ENCODE data around the gene RSRC2.

RSRC2 gene

DNA sequence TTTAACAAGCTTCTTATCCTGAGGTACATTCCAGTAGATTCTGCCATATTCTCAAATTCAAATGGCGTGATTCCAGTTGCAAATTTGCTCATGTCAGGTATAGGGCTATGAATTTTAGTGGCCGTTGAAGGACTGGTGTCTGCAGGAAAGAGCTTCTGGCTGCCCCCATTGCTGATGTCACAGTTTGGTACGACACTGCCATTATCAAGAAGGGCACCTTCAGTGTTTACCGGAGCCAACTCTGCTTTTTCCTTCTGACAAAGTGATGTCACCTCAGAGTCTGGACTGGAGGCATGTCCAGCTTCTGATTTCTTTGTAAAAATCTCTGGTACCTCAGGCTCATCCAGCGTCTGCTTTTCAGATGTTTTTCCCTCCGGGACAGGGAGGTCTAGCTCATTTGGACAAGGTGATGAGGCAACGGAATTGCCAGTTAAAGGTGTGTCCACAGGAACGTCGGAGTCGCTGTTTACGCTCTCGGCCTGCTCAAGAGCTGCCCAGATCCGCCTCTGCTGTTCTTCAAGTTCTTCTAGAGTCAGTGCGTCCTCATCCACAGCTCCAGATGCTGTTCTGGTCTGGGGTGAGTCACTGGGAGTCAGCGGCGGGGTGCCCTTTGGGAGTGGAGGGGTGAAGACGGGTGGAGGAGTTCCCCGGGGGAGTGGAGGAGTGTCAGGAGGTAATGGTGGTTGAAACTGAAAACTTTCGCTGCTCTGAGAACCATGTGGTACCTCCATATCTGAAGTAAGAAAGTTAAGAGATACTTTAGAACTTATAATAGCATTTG, 53.0 kb downstream of the RSRC2 start:
- TF ChIP-seq POLR2AphosphoS5 (IDR thresholded peaks at IDR 0.05; ENCODE audit: low read depth, low read length), result no peak
- no peak for TF ChIP-seq SIN3A (IDR thresholded peaks at IDR 0.05; ENCODE audit: borderline replicate concordance, insufficient read depth, low read length)
- TF ChIP-seq, protein P1, sequence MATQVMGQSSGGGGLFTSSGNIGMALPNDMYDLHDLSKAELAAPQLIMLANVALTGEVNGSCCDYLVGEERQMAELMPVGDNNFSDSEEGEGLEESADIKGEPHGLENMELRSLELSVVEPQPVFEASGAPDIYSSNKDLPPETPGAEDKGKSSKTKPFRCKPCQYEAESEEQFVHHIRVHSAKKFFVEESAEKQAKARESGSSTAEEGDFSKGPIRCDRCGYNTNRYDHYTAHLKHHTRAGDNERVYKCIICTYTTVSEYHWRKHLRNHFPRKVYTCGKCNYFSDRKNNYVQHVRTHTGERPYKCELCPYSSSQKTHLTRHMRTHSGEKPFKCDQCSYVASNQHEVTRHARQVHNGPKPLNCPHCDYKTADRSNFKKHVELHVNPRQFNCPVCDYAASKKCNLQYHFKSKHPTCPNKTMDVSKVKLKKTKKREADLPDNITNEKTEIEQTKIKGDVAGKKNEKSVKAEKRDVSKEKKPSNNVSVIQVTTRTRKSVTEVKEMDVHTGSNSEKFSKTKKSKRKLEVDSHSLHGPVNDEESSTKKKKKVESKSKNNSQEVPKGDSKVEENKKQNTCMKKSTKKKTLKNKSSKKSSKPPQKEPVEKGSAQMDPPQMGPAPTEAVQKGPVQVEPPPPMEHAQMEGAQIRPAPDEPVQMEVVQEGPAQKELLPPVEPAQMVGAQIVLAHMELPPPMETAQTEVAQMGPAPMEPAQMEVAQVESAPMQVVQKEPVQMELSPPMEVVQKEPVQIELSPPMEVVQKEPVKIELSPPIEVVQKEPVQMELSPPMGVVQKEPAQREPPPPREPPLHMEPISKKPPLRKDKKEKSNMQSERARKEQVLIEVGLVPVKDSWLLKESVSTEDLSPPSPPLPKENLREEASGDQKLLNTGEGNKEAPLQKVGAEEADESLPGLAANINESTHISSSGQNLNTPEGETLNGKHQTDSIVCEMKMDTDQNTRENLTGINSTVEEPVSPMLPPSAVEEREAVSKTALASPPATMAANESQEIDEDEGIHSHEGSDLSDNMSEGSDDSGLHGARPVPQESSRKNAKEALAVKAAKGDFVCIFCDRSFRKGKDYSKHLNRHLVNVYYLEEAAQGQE (IDR thresholded peaks at IDR 0.05; ENCODE audit: insufficient read depth in 1 of 2, low read depth in 2 of 2, low read length in 2 of 2), result no peak
- no peak for TF ChIP-seq FOXP2 (optimal IDR thresholded peaks at IDR 0.05; ENCODE audit: borderline replicate concordance, extremely low read depth, extremely low read length, insufficient read depth)
- TF ChIP-seq TAF1 (IDR thresholded peaks at IDR 0.05; ENCODE audit: borderline replicate concordance, insufficient read depth, low read length), result no peak

DNA sequence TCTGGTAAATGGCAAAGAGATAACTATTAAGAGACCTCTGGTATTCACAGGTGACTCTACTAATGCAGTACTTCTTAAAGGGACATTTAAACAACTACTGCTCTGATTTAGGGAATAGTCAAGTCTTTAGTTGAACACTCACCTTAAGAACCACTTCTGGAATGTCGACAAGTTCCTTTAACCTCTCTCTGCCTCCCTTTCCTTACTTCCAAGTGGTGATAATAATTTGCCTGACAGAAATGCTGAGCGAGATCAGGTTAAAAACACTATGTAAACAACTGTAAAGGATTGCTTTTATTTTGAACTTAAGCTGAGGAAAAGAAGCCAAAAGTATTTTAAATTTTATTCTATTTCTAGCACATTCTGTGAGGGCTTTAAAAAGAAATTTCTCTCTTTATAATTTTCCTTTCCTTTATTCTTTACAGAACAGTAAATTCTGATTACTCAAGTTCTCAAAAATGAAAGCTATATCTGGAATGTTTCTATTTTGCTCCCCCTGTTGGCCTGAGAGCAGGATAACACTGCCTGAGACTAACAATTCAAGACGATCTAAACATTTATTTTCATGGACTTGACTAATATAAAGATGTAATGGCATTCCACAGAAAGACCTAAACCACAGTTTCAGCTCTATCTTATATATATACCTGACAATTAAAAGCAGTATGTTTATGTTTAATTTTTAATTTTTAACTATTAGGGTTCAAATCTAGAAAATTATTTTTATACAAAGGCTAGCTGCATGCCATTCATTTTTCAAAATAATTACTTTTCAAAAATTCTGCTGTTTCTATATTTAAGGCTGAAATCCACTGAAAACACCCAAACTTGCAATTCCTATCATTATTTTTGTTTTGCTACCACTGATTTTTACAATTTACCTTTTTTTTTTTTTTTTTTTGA, 55.2 kb downstream of the RSRC2 start:
- TF ChIP-seq FOXP2 (optimal IDR thresholded peaks at IDR 0.05; ENCODE audit: borderline replicate concordance, extremely low read depth, extremely low read length, insufficient read depth), result no peak
- TF ChIP-seq POLR2AphosphoS5 (IDR thresholded peaks at IDR 0.05; ENCODE audit: low read depth, low read length), result no peak
- TF ChIP-seq TAF1 (IDR thresholded peaks at IDR 0.05; ENCODE audit: borderline replicate concordance, insufficient read depth, low read length), result no peak
- TF ChIP-seq, protein P1 (IDR thresholded peaks at IDR 0.05; ENCODE audit: insufficient read depth in 1 of 2, low read depth in 2 of 2, low read length in 2 of 2), result no peak
- no peak for TF ChIP-seq SIN3A (IDR thresholded peaks at IDR 0.05; ENCODE audit: borderline replicate concordance, insufficient read depth, low read length)

DNA sequence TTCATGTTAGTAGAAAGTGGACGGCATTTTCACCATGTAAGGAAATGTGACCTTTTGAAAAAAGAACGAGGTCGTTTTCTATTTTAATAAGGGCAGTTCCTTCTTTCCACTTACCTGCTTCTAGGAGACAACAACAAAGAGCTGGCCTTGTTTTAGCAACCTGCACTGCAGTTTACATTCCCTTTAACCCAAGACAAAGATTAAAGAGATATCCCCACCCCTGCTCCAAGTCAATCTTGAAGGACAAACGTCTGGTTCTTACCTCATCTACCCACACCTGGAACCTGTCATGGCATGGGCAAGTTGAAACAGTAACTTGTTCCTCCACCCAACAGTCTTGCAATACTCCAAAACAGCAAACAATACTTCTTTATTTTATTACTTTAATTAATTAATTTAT, 58.8 kb downstream of the RSRC2 start:
- TF ChIP-seq, protein P1 (IDR thresholded peaks at IDR 0.05; ENCODE audit: insufficient read depth in 1 of 2, low read depth in 2 of 2, low read length in 2 of 2), result no peak
- TF ChIP-seq POLR2AphosphoS5 (IDR thresholded peaks at IDR 0.05; ENCODE audit: low read depth, low read length), result no peak

DNA sequence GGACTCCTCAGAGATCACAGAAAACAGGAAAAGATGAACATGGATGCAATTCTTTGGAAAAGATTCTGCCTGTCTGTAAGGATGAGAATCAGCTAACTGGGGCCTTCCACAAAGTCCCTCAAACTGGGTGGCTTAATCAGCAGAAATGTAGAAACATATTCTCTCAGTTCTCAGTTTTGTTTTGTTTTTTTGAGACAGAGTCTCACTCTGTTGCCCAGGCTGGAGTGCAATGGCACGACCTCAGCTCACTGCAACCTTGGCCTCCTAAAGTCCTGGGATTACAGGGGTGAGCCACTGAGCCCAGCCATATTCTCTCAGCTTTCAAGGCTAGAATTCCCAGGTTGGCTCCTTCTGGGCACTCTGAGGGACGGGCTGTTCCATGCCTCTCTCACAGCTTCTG, 66.1 kb downstream of the RSRC2 start:
- no peak for TF ChIP-seq FOXP2 (optimal IDR thresholded peaks at IDR 0.05; ENCODE audit: borderline replicate concordance, extremely low read depth, extremely low read length, insufficient read depth)
- no peak for TF ChIP-seq POLR2AphosphoS5 (IDR thresholded peaks at IDR 0.05; ENCODE audit: low read depth, low read length)
- no peak for TF ChIP-seq TAF1 (IDR thresholded peaks at IDR 0.05; ENCODE audit: borderline replicate concordance, insufficient read depth, low read length)
- no peak for TF ChIP-seq SIN3A (IDR thresholded peaks at IDR 0.05; ENCODE audit: borderline replicate concordance, insufficient read depth, low read length)
- TF ChIP-seq, protein P1 (IDR thresholded peaks at IDR 0.05; ENCODE audit: insufficient read depth in 1 of 2, low read depth in 2 of 2, low read length in 2 of 2), result no peak

Data from PFSK-1 (cell line).